GM03348 (cell line): ENCODE measurements around the gene DGKD.

Source experiments
- DNase-seq: peaks from one replicate; pipeline ENCODE4 v3.0.0; 2012; ENCODE audit warnings: low spot score

The DGKD gene

GRCh38 chr2:233429175-233429897 is 75.0 kb downstream of the DGKD start:
- DNase-seq: no peak

DNA sequence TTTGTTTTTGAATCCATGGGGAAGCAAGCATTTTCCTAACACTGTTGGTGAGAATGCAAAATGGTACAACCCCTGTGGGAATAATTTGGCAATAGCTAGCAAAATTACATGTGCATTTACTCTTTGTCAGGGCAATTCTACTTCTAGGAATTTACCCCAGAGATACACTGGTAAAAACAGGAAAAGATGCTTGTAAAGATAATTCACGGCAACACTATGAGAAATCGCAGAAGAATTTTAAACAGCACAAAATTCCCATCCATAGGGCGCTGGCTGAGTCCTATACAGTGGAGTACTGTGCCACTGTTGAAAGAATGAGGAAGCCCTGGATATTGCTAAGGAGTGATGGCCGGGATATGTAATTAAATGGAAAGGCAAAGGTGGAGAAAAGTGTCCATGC is 75.8 kb downstream of the DGKD start:
- DNase-seq: no peak

DNA sequence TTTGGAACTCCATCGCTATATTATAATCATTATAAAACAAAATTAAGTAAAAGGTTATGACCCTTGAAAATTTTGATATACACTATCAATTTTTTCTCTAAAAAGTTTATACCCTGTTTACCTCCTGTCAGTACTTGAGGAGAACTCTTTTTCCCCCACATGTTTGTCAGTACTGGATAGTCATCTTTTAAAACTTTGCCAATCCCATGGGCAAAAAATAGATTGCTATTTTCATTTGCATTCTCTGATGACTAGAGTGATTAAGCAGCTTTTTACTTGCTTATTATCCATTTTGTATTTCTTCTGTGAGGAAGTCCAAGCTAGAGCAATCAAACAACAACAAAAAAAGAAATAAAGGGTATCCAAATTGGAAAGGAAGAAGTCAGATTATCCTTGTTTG is 76.4 kb downstream of the DGKD start:
- no peak for DNase-seq

DNA sequence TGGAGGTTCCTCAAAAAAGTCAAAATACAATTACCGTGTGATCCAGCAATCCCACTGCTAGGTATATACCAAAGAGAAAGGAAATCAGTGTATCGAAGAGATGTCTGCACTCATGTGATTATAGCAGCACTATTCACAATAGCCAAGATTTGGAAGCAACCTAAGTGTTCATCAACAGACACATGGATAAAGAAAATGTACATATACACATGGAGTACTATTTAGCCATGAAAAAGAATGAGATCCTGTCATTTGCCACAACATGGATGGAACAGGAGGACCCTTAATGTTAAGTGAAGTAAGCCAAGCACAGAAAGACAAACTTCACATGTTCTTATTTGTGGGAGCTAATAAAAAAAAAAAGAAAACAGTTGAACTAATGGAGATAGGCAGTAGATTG is 78.7 kb downstream of the DGKD start:
- DNase-seq: no peak

- DNase-seq: no peak
These were observed 79.5 kb downstream of the DGKD start for GRCh38 chr2:233433794-233434193.

- DNase-seq: no peak
These were observed 80.5 kb downstream of the DGKD start for GRCh38 chr2:233434666-233435330.

GRCh38 chr2:233435436-233436190 is 81.3 kb downstream of the DGKD start:
- no peak for DNase-seq

DNA sequence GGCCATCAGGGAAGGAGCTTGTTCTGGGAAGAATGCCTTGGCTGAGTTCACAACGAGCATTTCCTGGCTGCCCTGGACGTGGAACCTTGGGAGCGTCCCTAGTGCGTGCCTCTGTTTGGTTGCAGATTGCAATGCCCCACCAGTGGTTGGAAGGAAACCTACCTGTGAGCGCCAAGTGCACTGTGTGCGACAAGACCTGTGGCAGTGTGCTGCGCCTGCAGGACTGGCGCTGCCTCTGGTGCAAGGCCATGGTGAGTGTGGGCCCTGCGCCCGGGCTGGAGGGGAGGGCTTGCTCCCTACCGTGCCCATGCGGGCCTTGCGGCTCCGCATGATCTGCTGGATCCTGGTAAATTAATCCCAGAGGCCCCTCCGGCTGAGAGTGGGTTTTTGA is 81.9 kb downstream of the DGKD start:
- DNase-seq: no peak

GRCh38 chr2:233436691-233437438 is 82.6 kb downstream of the DGKD start:
- no peak for DNase-seq

DNA sequence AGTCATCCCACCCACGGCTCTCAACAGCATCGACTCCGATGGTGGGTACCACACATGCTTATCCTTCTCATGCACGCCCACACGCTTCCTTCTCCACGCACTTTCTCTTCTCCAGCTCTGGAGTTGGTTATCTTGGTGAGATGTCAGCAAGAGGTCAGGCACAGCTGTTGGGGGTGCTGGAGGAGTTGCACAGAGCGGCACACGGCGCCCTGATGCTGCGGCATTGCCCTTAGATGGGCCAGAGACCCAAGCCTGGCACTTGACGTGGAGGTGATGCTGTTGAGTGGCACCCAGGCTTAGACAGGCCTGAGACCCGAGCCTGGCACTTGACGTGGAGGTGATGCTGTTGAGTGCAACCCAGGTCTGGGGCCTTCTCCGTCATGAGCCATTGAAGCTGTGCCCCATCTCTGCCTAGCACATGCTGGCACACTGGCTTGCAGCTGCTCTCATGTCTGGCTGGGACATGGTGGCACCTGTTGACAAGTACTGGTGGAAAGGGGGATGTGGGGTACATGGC is 83.2 kb downstream of the DGKD start:
- no peak for DNase-seq

GRCh38 chr2:233438573-233439147 is 84.4 kb downstream of the DGKD start:
- no peak for DNase-seq

DNA sequence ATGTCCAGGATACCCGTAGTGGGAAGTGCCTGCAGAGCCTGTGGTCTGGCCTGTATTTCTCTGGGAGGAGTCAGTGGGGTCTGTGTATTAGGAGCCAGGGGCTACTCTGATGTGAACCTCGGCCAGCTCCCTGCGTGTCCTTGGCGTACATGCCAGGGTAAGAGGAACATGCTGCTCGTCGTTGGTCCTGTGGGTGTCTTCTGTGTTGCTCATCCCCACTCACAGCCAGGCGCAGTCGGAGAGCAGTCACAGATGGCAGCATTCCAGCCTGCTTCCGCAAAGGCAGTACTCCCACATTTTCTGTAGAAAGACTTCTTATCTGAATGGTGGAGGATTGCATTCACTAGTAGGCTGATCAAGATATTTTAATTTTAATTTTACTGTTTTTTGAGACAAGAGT is 84.9 kb downstream of the DGKD start:
- DNase-seq: no peak

DNA sequence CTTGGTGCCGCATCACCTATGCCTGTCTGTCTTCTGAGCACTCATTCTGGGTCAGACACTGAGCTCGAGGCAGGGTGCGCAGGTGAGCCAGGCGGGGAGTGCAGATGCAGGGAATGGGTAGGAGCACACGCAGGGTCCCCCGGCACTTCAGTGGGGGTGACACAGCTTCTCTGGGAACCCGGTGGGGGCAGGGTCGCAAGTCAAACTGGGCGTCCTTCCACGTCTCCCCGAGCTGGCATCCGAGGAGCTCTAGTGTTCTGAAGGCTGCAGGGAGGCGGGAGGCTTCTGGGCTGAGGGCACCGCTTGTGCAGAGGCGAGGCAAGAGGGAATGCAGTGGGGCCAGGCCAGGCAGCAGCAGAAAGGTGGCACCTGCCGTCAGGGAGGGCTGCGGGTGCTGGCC is 86.0 kb downstream of the DGKD start:
- DNase-seq: no peak

DNA sequence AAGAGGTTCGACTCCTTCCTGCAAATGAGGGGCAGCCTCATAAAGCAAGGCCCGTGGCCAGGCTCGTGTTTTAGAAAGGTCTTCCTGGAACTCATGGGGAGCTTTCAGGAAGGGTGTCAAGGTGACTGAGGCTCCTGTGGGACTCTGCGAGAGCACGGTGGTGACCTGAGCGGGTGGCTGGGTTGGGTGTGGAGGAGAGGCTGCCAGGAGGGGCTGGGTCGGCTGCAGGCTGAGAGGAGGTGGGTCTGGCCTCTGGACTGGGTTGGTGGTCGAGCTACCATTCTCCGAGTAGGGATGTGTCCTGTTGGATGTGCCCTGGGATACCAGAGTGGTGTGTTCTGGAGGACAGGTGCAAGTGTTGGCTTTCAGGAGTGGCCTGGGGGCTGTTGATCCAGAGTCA is 86.4 kb downstream of the DGKD start:
- DNase-seq: no peak

GRCh38 chr2:233441161-233442027 is 87.1 kb downstream of the DGKD start:
- no peak for DNase-seq

- no peak for DNase-seq
These were observed 87.7 kb downstream of the DGKD start for GRCh38 chr2:233442028-233442310.

DNA sequence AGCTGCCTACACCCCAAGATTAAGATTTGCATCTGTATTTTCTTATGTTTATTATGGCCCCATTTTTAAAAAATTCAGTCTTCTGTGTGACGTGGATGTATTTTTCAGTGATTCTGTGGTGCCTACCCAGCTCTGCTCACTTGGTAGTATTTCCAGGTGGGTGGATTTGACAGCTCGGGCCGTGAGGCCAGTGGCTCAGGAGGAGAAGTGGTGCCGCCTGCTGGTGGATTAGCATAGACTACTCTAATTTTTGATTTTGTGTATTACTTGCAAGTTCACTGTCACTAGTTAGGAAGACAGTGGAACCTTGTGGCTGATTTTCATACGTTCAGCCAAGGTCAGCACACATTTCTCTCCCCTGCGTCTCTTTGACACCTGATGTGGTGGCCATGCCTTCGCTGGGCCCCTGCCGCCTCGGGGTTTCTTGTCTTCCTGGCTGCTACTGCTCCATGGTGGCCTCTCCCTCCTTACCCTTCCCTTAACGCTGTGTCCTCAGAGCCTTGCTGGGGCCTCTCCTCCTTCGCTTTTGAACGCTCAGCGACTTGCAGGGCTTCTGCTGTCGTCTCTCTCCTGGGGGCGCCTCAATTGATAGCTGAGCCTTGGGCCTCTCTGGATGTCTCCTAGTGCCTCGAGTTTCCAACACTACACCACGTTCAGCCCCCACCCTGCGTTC is 89.4 kb downstream of the DGKD start:
- DNase-seq: peak; percentile 92

GRCh38 chr2:233444501-233444900 is 90.2 kb downstream of the DGKD start:
- no peak for DNase-seq

DNA sequence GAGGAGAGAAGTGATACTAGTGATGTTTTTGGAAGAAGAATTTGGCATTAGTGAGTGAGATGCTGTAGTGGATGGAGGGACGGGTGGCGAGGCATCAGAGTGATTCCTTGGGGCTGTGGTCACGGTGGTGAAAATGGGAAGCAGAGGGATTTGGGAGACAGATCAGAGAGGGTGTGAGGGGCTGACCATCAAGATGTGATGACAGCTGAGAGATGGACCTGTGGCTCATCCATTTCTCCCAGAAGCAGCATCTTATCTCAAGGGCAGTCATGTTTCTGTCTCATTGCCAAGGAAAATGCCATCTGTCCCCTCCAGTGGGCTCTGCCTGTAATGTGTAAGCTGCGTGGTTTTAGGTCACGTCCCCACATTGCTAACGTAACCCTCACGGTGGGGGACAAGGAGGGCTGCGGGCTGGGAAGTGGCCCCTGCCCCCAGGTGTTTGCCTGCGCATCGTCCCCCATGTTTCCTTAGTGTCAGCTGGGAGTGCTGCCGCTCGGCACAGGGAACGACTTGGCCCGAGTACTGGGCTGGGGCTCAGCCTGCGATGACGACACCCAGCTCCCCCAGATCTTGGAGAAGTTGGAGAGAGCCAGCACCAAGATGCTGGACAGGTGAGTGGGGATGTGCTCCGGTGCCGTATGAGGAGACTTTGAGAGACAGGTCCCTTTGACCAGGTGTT is 91.0 kb downstream of the DGKD start:
- DNase-seq: no peak

DNA sequence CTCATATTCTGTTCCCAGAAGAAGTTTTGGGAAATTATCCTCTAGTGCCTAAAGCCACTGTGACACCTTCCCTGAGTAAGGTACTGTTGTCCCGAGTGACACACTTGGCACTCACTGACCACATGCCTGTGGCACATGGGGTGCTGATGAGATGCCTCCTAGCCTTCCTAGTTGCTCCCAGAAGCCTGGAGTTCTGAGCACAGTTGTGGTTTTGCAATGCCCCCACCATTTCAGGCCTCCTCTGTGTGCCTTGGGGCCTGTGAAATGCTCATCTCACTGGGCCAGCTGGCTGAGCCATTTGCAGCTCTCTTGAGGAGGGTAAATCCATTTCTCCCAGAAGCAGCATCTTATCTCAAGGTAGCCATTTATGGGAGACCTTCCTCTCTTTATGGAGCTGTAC is 91.8 kb downstream of the DGKD start:
- no peak for DNase-seq
